ENCODE measurements around the gene KIF6. TPM values are rescaled to one million over a fixed set of nuclear protein-coding genes. Genes with fewer than 3 reads are reported as not detected.
"Not testable (repeated sequence)": the region's sequence is repeated elsewhere in the genome, so short reads cannot be mapped to it uniquely, and the experiment has no call there.

The KIF6 gene
- total and polyA plus RNA-seq, 11 donors, result 0.06 to 0.77 (median 0.48) TPM

- Histone ChIP-seq H3K9me3 (no peaks in the 10 kb centered on the region), H3K36me3 (no peaks in the 10 kb centered on the region), H3K27ac (no peak overlapping the region), H3K4me1 (peaks cover 0 to 17% (median 4%) of the 10 kb centered on the region in 12 donors), H3K4me3 (no peak overlapping the region), H3K27me3 (peaks cover 0 to 12% (median 0%) of the 10 kb centered on the region in 9 donors)
- intact Hi-C loops (cut with DNase I), result no loop called here
- no peak for DNase-seq
- WGBS, 4 donors, result 60 to 69% (median 64%) methylated on average over 5 of the region's 5 CpGs
- TF ChIP-seq CTCF (IDR thresholded peaks at IDR 0.05) (no peak), POLR2A (IDR thresholded peaks at IDR 0.05) (no peak)
- no peak for ATAC-seq
These were observed 431.1 kb downstream of the KIF6 start for GRCh38 chr6:39294133-39294532.

- Histone ChIP-seq H3K9me3 (no peaks in the 10 kb centered on the region), H3K4me3 (no peak overlapping the region), H3K27me3 (peaks cover 0 to 12% (median 0%) of the 10 kb centered on the region in 9 donors), H3K4me1 (peaks cover 0 to 17% (median 4%) of the 10 kb centered on the region in 12 donors), H3K36me3 (no peaks in the 10 kb centered on the region), H3K27ac (no peak overlapping the region)
- no peak for TF ChIP-seq CTCF (IDR thresholded peaks at IDR 0.05)
- TF ChIP-seq POLR2A (IDR thresholded peaks at IDR 0.05), result no peak
- WGBS, 4 donors, result 87 to 90% (median 88%) methylated on average over 6 of the region's 6 CpGs
- ATAC-seq (no peak), DNase-seq (no peak)
- intact Hi-C loops (cut with DNase I), result no loop called here
These were observed 432.6 kb downstream of the KIF6 start for GRCh38 chr6:39292637-39293036.

- DNase-seq, result no peak
- intact Hi-C loops (cut with DNase I), result no loop called here
- H3K4me1 ChIP-seq, result peaks cover 0 to 11% (median 0%) of the 10 kb centered on the region in 12 donors
- H3K4me3 ChIP-seq, result no peak overlapping the region
- 51 to 69% (median 68%) methylated on average over 2 of the region's 2 CpGs for whole genome bisulfite sequencing, 4 donors
- no peaks in the 10 kb centered on the region for H3K36me3 ChIP-seq
- no peak overlapping the region for H3K27ac ChIP-seq
- H3K27me3 ChIP-seq, result peaks cover 0 to 7% (median 0%) of the 10 kb centered on the region in 9 donors
- TF ChIP-seq POLR2A (IDR thresholded peaks at IDR 0.05), result no peak
- no peak for TF ChIP-seq CTCF (IDR thresholded peaks at IDR 0.05)
- no peak for ATAC-seq
- H3K9me3 ChIP-seq, result no peaks in the 10 kb centered on the region
These were observed 435.7 kb downstream of the KIF6 start for GRCh38 chr6:39289490-39289889.

GRCh38 chr6:39287601-39288000 lies 437.6 kb downstream of the KIF6 start:
- H3K27me3 ChIP-seq, result peaks cover 0 to 7% (median 0%) of the 10 kb centered on the region in 9 donors
- no peaks in the 10 kb centered on the region for H3K36me3 ChIP-seq
- no peak for ATAC-seq
- H3K9me3 ChIP-seq, result no peaks in the 10 kb centered on the region
- intact Hi-C loops (cut with DNase I), result no loop called here
- no peak overlapping the region for H3K27ac ChIP-seq
- TF ChIP-seq POLR2A (IDR thresholded peaks at IDR 0.05) (no peak), CTCF (IDR thresholded peaks at IDR 0.05) (no peak)
- H3K4me3 ChIP-seq, result no peak overlapping the region
- peaks cover 0 to 11% (median 0%) of the 10 kb centered on the region in 12 donors for H3K4me1 ChIP-seq
- DNase-seq, result no peak
- WGBS, 4 donors, result 87 to 90% (median 89%) methylated on average over 3 of the region's 3 CpGs

GRCh38 chr6:39286596-39286995 lies 438.6 kb downstream of the KIF6 start:
- H3K27me3 ChIP-seq; H3K36me3 ChIP-seq; DNase-seq; H3K9me3 ChIP-seq; H3K27ac ChIP-seq; intact Hi-C loops (cut with DNase I); H3K4me3 ChIP-seq; ATAC-seq: not testable (repeated sequence)
- 78 to 92% (median 85%) methylated on average over 10 of the region's 10 CpGs for WGBS, 4 donors
- peaks cover 0 to 11% (median 0%) of the 10 kb centered on the region in 12 donors for H3K4me1 ChIP-seq
